Gastrocnemius medialis (tissue), 4 donors: ENCODE results near the gene STK35. TPM values are rescaled to one million over a fixed set of nuclear protein-coding genes. Genes with fewer than 3 reads are reported as not detected.

Experiments used
- ATAC-seq, 2 donors: fragments of 150-250 bp; one replicate each; pipeline ENCODE4 v1.9.1; 2016
- DNase-seq, 2 donors: peaks; one replicate each; pipeline ENCODE4 v3.0.0-alpha.2; 2019
- H3K27ac ChIP-seq, 4 donors: fragments of 200-600 bp; sonication (generic); 1 replicate in 1 of 4; 2 replicates in 3 of 4; pipeline ENCODE4 v1.5.1; 2016 to 2018; ENCODE audit warnings: mild to moderate bottlenecking in 2 of 4, moderate library complexity in 1 of 4
- H3K27me3 ChIP-seq, 3 donors: fragments of 200-600 bp; sonication (generic) in 2 of 3; 1 replicate in 1 of 3; 2 replicates in 2 of 3; pipeline versions ENCODE4 v1.5.1 to v1.6.0; 2016 to 2019; ENCODE audit warnings: mild to moderate bottlenecking in 1 of 3, moderate library complexity in 1 of 3
- H3K36me3 ChIP-seq, 2 donors: fragments of 200-600 bp; sonication (generic) in 1 of 2; one replicate each; pipeline ENCODE4 v1.5.1; 2017 to 2018
- H3K4me1 ChIP-seq, 2 donors: fragments of 200-600 bp; sonication (generic) in 1 of 2; one replicate each; pipeline ENCODE4 v1.5.1; 2016 to 2017; ENCODE audit warnings: mild to moderate bottlenecking in 2 of 2
- H3K4me3 ChIP-seq, 4 donors: fragments of 200-600 bp; sonication (generic) in 3 of 4; 1 replicate in 1 of 4; 2 replicates in 3 of 4; pipeline ENCODE4 v1.5.1; 2016 to 2019; ENCODE audit warnings: mild to moderate bottlenecking in 2 of 4
- H3K9me3 ChIP-seq, 3 donors: fragments of 200-600 bp; sonication (generic) in 2 of 3; 1 replicate in 1 of 3; 2 replicates in 2 of 3; pipeline ENCODE4 v1.5.1; 2016 to 2019
- CTCF ChIP-seq, 5 experiments: fragments of 450-650 bp in 3 of 5; fragments of 200-600 bp in 2 of 5; sonication (generic) in 2 of 5; IDR thresholded peaks in 4 of 5; conservative IDR thresholded peaks in 1 of 5; 1 replicate in 4 of 5; 2 replicates in 1 of 5; pipeline ENCODE4 v1.5.1; 2016 to 2019; ENCODE audit warnings: antibody characterized with exemption in 5 of 5, mild to moderate bottlenecking in 3 of 5, moderate library complexity in 3 of 5
- POLR2A ChIP-seq, 2 donors: fragments of 450-650 bp; IDR thresholded peaks; one replicate each; pipeline ENCODE4 v1.6.1; 2017; ENCODE audit warnings: antibody characterized with exemption in 2 of 2, mild to moderate bottlenecking in 2 of 2, moderate library complexity in 2 of 2
- in situ Hi-C, 4 donors: fragments of 200-750 bp; cut with MboI; loops; one replicate each; pipeline versions ENCODE4 v1.15.0 to v1.8.0; 2017; ENCODE audit warnings: low sequenced_read_pairs in 4 of 4
- intact Hi-C: fragments of 100-400 bp; cut with DNase I; formaldehyde crosslinking; loops from one replicate; pipeline ENCODE4 v1.15.1; 2023; ENCODE audit warnings: low total_unique reads
- total RNA-seq, 4 donors: library from RNA; depleted of rRNA; stranded (reverse); fragments of >200 nt; gene quantifications; one replicate each; pipeline versions ENCODE4 v1.1.0 to v1.2.3, GENCODE V29; 2016

Gene STK35
- total RNA-seq, 4 donors from 2014 or later: 2.9 to 9.1 (median 6.3) TPM

- Histone ChIP-seq H3K4me1 (no peaks in the 10 kb centered on the region), H3K36me3 (no peaks in the 10 kb centered on the region), H3K27ac (no peak overlapping the region), H3K27me3 (peaks cover 9 to 19% (median 10%) of the 10 kb centered on the region in 3 donors), H3K9me3 (no peaks in the 10 kb centered on the region), H3K4me3 (no peak overlapping the region)
- no peak for TF ChIP-seq POLR2A (IDR thresholded peaks at IDR 0.05)
- TF ChIP-seq CTCF (IDR thresholded peaks at IDR 0.05 in 4 of 5, conservative IDR thresholded peaks at IDR 0.05 in 1 of 5): no peak
- DNase-seq (no peak), ATAC-seq (no peak)
- intact Hi-C loops: no loop called here
- in situ Hi-C loops: loop anchor here in 2 of 4 donors (10.0 to 25.0 kb wide), 3 partner anchors 76 to 327 kb away; no protein-coding TSS in a partner anchor
Measured at GRCh38 chr20:2088891-2089290, 12.7 kb upstream of the STK35 start.

- intact Hi-C loops: no loop called here
- in situ Hi-C loops: loop anchor here in 2 of 4 donors (10.0 to 25.0 kb wide), 3 partner anchors 75 to 327 kb away; no protein-coding TSS in a partner anchor
- peaks cover 13 to 23% (median 14%) of the 10 kb centered on the region in 3 donors for H3K27me3 ChIP-seq
Measured at GRCh38 chr20:2089447-2089846, 12.2 kb upstream of the STK35 start.

GRCh38 chr20:2093159-2093781 lies 8.4 kb upstream of the STK35 start:
- intact Hi-C loops: loop anchor here (10.0 kb wide), 1 partner anchor 328 kb away; no protein-coding TSS in a partner anchor
- TF ChIP-seq POLR2A (IDR thresholded peaks at IDR 0.05): no peak
- TF ChIP-seq CTCF (IDR thresholded peaks at IDR 0.05 in 4 of 5, conservative IDR thresholded peaks at IDR 0.05 in 1 of 5): peak in 1 of 5 experiments; percentile 49
- ATAC-seq (no peak), DNase-seq (no peak)
- Histone ChIP-seq H3K27ac (no peak overlapping the region), H3K9me3 (no peaks in the 10 kb centered on the region), H3K36me3 (no peaks in the 10 kb centered on the region), H3K27me3 (peaks cover 13 to 28% (median 18%) of the 10 kb centered on the region in 3 donors), H3K4me3 (no peak overlapping the region), H3K4me1 (no peaks in the 10 kb centered on the region)
- in situ Hi-C loops: loop anchor here in 2 of 4 donors (10.0 to 25.0 kb wide), 2 partner anchors 128 to 331 kb away; no protein-coding TSS in a partner anchor

More at GRCh38 chr20:2089447-2089846, 12.2 kb upstream of the STK35 start:
- TF ChIP-seq CTCF (IDR thresholded peaks at IDR 0.05 in 4 of 5, conservative IDR thresholded peaks at IDR 0.05 in 1 of 5): no peak
- TF ChIP-seq POLR2A (IDR thresholded peaks at IDR 0.05): no peak
- no peak overlapping the region for H3K27ac ChIP-seq
- H3K4me3 ChIP-seq: no peak overlapping the region
- no peaks in the 10 kb centered on the region for H3K36me3 ChIP-seq
- DNase-seq (no peak), ATAC-seq (no peak)
- H3K4me1 ChIP-seq: no peaks in the 10 kb centered on the region
- H3K9me3 ChIP-seq: no peaks in the 10 kb centered on the region

GRCh38 chr20:2093883-2094282 lies 7.7 kb upstream of the STK35 start:
- H3K36me3 ChIP-seq: no peaks in the 10 kb centered on the region
- H3K4me3 ChIP-seq: no peak overlapping the region
- no peak overlapping the region for H3K27ac ChIP-seq
- intact Hi-C loops: loop anchor here (10.0 kb wide), 1 partner anchor 329 kb away; no protein-coding TSS in a partner anchor
- DNase-seq (no peak), ATAC-seq (no peak)
- in situ Hi-C loops: loop anchor here in 2 of 4 donors (10.0 to 25.0 kb wide), 2 partner anchors 129 to 332 kb away; no protein-coding TSS in a partner anchor
- H3K27me3 ChIP-seq: peaks cover 13 to 28% (median 18%) of the 10 kb centered on the region in 3 donors
- H3K9me3 ChIP-seq: no peaks in the 10 kb centered on the region
- TF ChIP-seq POLR2A (IDR thresholded peaks at IDR 0.05) (no peak), CTCF (IDR thresholded peaks at IDR 0.05 in 4 of 5, conservative IDR thresholded peaks at IDR 0.05 in 1 of 5) (no peak)
- no peaks in the 10 kb centered on the region for H3K4me1 ChIP-seq
